ENCODE data around the gene SLC35B3.
"Not testable (repeated sequence)": the region's sequence is repeated elsewhere in the genome, so short reads cannot be mapped to it uniquely, and the experiment has no call there.

SLC35B3 gene

GRCh38 chr6:8420031-8420588 lies 15.2 kb downstream of the SLC35B3 start:
- no peak for DNase-seq (ENCODE audit: extremely low read depth, low read depth)
- no peak overlapping the region for H3K4me3 ChIP-seq (replicated peaks; ENCODE audit: low read depth, low read length)
- TF ChIP-seq, protein P1, sequence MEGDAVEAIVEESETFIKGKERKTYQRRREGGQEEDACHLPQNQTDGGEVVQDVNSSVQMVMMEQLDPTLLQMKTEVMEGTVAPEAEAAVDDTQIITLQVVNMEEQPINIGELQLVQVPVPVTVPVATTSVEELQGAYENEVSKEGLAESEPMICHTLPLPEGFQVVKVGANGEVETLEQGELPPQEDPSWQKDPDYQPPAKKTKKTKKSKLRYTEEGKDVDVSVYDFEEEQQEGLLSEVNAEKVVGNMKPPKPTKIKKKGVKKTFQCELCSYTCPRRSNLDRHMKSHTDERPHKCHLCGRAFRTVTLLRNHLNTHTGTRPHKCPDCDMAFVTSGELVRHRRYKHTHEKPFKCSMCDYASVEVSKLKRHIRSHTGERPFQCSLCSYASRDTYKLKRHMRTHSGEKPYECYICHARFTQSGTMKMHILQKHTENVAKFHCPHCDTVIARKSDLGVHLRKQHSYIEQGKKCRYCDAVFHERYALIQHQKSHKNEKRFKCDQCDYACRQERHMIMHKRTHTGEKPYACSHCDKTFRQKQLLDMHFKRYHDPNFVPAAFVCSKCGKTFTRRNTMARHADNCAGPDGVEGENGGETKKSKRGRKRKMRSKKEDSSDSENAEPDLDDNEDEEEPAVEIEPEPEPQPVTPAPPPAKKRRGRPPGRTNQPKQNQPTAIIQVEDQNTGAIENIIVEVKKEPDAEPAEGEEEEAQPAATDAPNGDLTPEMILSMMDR (IDR thresholded peaks at IDR 0.05; ENCODE audit: low read depth, low read length, missing control alignments), result no peak

- DNase-seq (ENCODE audit: extremely low read depth, low read depth), result no peak
- TF ChIP-seq, protein P1 (IDR thresholded peaks at IDR 0.05; ENCODE audit: low read depth, low read length, missing control alignments), result no peak
Measured at GRCh38 chr6:8415913-8416312, 19.4 kb downstream of the SLC35B3 start.

GRCh38 chr6:8415280-8415679 lies 20.1 kb downstream of the SLC35B3 start:
- TF ChIP-seq, protein P1 (IDR thresholded peaks at IDR 0.05; ENCODE audit: low read depth, low read length, missing control alignments), result no peak
- H3K4me3 ChIP-seq (replicated peaks; ENCODE audit: low read depth, low read length), result no peak overlapping the region
- no peak for DNase-seq (ENCODE audit: extremely low read depth, low read depth)

More at GRCh38 chr6:8415913-8416312, 19.4 kb downstream of the SLC35B3 start:
- H3K4me3 ChIP-seq (replicated peaks; ENCODE audit: low read depth, low read length), result no peak overlapping the region

DNA sequence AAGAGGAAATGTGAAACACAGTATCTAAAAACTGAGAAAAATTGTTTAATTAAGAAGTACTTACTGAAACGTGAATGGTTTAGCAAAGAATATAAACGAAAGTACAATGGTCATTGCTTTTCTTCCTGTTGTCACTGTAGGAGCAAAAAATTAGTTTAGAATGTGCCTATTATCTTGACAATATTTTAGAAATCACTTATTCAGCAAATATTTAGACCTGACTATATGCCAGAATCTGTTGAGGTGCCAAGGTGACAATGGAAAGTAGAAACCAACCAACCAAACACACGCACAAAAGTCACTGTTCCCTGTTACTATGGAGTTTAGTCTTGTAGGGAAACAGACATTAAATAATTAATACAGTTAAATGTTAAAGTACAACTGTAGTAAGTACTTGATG lies 20.5 kb downstream of the SLC35B3 start:
- TF ChIP-seq, protein P1 (IDR thresholded peaks at IDR 0.05; ENCODE audit: low read depth, low read length, missing control alignments), result no peak
- DNase-seq (ENCODE audit: extremely low read depth, low read depth), result no peak
- no peak overlapping the region for H3K4me3 ChIP-seq (replicated peaks; ENCODE audit: low read depth, low read length)

- DNase-seq (ENCODE audit: extremely low read depth, low read depth); H3K4me3 ChIP-seq (replicated peaks; ENCODE audit: low read depth, low read length): not testable (repeated sequence)
Measured at GRCh38 chr6:8405946-8406345, 29.4 kb downstream of the SLC35B3 start.

DNA sequence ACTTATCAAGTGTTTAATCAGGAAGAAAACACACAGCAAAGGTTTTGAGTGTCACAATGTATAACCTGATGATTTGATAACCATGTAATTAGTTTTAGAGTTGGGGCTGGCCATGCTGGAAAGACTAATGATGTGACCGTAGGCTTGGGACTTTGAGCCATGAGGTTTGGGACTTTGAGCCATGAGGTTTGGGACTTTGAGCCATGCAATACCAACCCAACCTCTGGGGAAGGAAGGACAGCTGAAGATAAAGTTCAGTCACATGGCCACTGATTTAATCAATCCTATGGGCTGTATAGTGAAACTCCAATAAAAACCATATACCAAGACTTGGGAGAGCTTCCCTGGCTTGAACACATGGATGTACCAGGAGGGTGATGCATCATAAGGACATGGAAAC lies 32.8 kb downstream of the SLC35B3 start:
- TF ChIP-seq, protein P1 (IDR thresholded peaks at IDR 0.05; ENCODE audit: low read depth, low read length, missing control alignments), result no peak
- H3K4me3 ChIP-seq (replicated peaks; ENCODE audit: low read depth, low read length), result no peak overlapping the region
- no peak for DNase-seq (ENCODE audit: extremely low read depth, low read depth)

DNA sequence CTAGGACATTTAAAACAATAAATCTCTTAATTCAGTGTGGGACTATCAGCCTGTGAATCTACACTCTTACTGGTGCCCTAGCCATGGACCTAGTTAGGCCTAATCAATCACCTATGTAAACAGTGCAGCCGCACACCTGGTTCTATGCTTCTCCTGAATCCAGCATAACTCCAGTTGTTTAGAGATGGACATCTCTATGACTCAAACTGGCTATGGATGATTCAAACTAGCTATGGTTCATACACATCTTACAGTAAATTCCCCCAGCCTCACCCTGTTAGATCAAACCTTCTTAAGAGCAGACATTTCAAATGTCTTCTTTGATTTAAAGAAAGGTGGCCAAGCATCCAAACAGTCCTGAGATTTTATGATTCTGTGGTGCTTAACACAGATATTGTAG lies 34.7 kb downstream of the SLC35B3 start:
- TF ChIP-seq, protein P1 (IDR thresholded peaks at IDR 0.05; ENCODE audit: low read depth, low read length, missing control alignments), result no peak
- no peak overlapping the region for H3K4me3 ChIP-seq (replicated peaks; ENCODE audit: low read depth, low read length)
- DNase-seq (ENCODE audit: extremely low read depth, low read depth), result no peak

Data from HFF-Myc (cell line).